HepG2 (cell line): Measurements from ENCODE around the gene CST1.

Experiments used
- RBM22 ChIP-seq: fragments of 200-400 bp; formaldehyde crosslinking; optimal IDR thresholded peaks from 2 replicates; pipeline ENCODE3; 2017; ENCODE audit warnings: mild to moderate bottlenecking, low read length, moderate library complexity
- TF ChIP-seq, protein P1 (sequence below): sonication (generic); formaldehyde crosslinking; IDR thresholded peaks from 2 replicates; pipeline ENCODE4 v1.4.0; 2020; ENCODE audit warnings: missing genetic modification reagents, borderline replicate concordance
- TF ChIP-seq, protein P2 (sequence below): sonication (generic); formaldehyde crosslinking; IDR thresholded peaks from 2 replicates; pipeline ENCODE4 v1.5.0; 2020; ENCODE audit warnings: mild to moderate bottlenecking, missing genetic modification reagents, moderate library complexity

DNA sequence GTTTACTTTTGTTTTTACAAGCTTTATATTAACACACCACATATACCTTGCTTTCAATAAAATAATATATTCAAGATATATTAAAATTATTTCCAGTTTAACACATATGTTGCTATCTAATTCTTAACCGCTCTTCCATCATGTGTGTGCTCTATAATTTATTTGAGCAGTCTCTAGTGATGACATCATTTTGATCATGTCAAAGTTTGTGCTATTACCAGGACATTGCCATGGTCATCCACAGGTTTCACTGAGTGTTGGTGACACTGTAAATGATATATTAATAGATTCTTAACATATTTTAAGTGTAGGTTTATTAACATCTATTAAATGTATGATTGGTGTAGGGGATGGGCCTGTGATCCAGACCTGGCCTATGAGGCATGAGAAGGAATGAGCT lies 44.8 kb downstream of the CST1 start:
- TF ChIP-seq RBM22 = no peak
- TF ChIP-seq, protein P1, sequence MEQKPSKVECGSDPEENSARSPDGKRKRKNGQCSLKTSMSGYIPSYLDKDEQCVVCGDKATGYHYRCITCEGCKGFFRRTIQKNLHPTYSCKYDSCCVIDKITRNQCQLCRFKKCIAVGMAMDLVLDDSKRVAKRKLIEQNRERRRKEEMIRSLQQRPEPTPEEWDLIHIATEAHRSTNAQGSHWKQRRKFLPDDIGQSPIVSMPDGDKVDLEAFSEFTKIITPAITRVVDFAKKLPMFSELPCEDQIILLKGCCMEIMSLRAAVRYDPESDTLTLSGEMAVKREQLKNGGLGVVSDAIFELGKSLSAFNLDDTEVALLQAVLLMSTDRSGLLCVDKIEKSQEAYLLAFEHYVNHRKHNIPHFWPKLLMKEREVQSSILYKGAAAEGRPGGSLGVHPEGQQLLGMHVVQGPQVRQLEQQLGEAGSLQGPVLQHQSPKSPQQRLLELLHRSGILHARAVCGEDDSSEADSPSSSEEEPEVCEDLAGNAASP (CRISPR knock-in tag) = no peak
- TF ChIP-seq, protein P2, sequence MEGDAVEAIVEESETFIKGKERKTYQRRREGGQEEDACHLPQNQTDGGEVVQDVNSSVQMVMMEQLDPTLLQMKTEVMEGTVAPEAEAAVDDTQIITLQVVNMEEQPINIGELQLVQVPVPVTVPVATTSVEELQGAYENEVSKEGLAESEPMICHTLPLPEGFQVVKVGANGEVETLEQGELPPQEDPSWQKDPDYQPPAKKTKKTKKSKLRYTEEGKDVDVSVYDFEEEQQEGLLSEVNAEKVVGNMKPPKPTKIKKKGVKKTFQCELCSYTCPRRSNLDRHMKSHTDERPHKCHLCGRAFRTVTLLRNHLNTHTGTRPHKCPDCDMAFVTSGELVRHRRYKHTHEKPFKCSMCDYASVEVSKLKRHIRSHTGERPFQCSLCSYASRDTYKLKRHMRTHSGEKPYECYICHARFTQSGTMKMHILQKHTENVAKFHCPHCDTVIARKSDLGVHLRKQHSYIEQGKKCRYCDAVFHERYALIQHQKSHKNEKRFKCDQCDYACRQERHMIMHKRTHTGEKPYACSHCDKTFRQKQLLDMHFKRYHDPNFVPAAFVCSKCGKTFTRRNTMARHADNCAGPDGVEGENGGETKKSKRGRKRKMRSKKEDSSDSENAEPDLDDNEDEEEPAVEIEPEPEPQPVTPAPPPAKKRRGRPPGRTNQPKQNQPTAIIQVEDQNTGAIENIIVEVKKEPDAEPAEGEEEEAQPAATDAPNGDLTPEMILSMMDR (CRISPR knock-in tag) = no peak
